GDM1 (cell line): ENCODE results near the gene CDC42.
A peak's percentile ranks its signal among the peaks of the same experiment; 100 is the strongest.

ENCODE experiments used
- DNase-seq: peaks from one replicate; lab custom pipeline; 2025; lab: John Stamatoyannopoulos, UW

CDC42 gene

GRCh38 chr1:22037520-22037919, 15.0 kb upstream of the CDC42 start:
- DNase-seq: no peak

- DNase-seq: no peak
Measured at GRCh38 chr1:22038036-22038435, 14.5 kb upstream of the CDC42 start.

GRCh38 chr1:22039594-22040285, 12.8 kb upstream of the CDC42 start:
- peak; percentile 95 for DNase-seq

- no peak for DNase-seq
Measured at GRCh38 chr1:22040286-22040623, 12.3 kb upstream of the CDC42 start.

DNA sequence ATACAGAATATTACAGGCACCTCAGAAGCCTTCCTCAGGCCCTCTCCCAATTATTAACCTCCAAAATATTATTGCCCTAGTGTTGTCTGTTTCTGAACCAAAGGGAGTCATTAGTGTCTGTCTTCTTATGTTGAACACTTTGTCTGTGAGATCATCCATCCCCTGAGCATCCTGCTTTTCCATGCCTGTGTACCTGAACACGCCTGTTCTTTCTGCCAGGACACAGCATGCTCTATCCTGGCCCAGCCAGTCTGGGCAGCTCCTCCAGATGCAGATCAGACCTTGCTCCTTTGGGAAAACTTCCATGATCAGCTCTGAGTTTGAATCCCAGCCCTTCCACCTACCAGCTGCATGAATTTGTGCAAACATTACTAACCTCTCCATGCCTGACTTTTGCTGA, 11.0 kb upstream of the CDC42 start:
- no peak for DNase-seq

- no peak for DNase-seq
Measured at GRCh38 chr1:22043198-22043769, 9.2 kb upstream of the CDC42 start.

DNA sequence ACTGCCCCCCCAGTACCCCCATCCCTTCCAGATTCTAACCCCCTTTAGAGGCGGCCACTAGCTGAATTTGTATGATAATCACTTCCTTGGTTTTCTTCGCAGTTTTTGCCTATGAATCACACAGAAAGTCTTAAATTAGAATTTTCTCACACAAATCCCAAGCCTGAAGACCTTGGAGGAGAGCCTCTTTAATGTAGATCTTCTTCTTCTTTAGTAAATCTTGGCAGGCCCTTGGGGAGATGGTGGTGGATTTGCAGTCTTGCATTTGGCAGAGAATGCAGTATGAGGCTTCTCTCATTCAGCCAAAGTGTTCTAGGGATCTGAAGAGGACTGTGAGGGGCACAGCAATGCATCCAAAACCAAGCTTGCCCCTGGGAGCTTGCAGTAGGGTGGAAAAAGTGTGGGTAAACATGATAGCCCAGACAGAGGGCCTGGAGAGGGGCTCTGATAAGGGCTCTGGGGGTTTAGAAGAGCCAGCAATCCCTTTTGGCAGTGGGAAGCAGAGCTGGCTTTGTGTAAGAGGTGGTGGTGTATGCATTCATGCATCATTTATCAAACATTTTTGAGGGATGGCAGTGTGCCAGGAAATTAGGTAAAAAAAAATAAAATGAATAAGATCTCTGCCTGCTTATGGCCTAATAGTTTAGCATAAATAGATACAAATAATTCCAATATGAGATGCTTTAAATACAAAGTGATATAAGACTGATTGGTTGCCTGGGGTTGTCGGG, 7.7 kb upstream of the CDC42 start:
- no peak for DNase-seq

GRCh38 chr1:22045604-22046228, 6.8 kb upstream of the CDC42 start:
- DNase-seq: no peak

GRCh38 chr1:22048351-22049192, 3.9 kb upstream of the CDC42 start:
- no peak for DNase-seq

- no peak for DNase-seq
Measured at GRCh38 chr1:22050330-22050729, 2.2 kb upstream of the CDC42 start.

GRCh38 chr1:22051607-22052114, 848 bp upstream of the CDC42 start:
- DNase-seq: no peak

DNA sequence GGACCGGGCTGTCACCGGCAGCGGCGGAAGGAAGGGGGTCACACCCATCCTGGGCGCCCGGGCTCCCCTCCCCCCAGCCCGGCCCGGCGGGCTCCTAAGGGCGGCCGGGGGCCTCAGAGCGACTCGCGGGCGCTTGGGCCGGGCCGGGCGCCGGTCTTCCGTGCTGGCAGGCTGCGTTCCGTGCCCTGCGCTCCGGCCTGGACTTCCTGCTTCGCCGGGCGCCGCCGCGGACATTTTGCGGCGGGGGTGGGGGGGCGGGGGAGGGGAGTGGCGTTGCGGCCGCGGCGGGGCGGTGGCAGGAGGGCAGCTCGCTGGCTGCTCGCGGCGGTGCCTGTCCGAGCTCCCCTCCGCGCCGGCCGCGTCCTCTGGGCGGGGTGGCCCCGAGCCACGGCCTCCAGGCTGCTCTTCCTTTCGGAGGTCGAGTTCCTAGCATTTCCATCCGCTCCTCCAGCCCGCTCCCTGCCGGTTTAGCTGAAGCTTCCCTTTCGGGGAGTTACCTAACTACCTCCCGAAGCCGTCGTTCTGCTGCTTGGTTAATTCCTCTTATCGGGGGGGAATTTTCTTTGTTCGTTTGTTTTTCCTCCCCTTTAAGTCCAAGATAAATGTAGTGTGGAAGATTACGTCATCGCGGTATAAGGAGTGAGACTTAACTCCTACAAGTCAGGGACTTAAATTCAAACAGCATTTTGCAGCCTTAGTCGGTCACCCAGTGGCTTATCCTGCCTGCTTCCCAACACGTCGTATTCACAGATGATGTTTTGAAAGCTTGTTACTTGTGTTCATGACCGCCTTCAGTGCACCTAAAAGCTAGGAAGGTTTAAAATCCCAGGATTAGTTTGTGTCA, 730 bp downstream of the CDC42 start:
- no peak for DNase-seq

DNA sequence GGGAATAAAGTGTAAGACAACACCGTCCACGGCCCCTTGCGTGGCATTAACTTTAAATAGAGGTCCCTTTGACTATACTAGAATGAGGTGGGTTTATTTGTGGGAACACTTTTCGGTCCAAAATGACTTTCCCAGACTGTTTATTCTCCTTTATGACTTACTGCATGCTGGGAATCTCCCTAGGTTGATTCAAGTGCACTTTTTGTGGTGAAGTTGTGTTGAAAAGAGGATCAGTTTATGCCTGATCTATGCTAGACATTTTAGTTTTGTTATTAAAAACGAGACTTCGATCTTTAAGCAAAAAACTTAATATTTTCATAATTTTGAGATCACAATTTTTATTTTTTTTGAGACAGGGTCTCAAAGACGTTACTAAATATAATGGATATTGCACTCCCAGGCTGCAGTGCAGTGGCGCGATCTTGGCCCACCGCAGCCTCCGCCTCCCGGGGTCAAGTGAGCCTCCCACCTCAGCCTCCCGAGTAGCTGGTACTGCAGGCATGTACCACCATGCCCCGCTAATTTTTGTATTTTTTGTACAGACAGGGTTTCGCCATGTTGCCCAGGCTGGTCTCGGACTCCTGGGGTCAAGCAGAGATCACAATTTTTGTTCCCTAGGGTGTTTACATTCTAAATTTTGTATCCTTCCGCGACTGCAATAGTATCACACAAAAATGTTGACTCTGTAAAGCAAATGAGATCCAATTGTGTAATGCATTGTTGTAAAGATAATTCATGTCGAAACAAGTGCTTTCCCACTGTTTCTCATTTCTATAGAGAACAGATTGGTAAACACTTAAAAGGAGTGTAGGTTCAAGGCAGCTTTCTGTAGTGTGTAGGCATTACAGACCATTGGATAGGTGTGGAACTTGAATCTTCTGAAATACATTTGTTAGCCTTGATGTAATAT, 1.6 kb downstream of the CDC42 start:
- DNase-seq: no peak

GRCh38 chr1:22055463-22055862, 3.0 kb downstream of the CDC42 start:
- no peak for DNase-seq

GRCh38 chr1:22056043-22056442, 3.5 kb downstream of the CDC42 start:
- no peak for DNase-seq

DNA sequence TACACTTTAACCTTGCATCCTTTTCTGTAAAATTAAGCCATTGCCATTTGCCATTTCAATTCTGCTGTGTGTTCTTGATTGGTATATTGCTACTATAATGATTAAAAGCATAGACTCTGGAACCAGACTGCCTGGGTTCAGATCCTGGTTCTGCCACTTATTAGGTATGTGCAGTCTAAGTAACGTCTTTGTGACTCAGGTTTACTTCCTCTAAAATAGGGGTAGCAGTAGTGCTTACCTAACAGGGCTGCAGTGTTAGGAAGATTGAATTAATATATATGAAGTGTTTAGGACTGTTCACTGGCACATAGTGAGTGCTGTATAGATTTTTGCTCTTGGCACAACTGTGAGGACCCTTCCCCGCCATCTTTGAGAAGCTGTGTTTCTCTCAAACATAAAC, 4.4 kb downstream of the CDC42 start:
- DNase-seq: no peak

DNA sequence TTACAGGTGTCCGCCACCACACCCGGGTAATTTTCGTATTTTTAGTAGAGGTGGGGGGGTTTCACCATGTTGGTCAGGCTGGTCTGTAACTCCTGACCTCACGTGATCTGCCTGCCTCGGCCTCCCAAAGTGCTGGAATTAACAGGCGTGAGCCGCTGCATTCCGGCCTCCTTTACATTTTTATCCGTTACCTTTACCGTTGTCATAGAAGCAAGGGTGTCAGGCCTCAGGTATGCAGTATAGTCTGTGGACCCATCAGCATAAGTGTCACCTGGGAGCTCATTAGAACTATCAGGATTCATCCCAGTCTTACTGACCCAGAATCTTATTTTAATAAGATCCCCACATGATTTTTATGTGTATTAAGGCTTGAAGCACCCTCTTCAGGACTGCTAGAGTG, 5.4 kb downstream of the CDC42 start:
- DNase-seq: no peak

DNA sequence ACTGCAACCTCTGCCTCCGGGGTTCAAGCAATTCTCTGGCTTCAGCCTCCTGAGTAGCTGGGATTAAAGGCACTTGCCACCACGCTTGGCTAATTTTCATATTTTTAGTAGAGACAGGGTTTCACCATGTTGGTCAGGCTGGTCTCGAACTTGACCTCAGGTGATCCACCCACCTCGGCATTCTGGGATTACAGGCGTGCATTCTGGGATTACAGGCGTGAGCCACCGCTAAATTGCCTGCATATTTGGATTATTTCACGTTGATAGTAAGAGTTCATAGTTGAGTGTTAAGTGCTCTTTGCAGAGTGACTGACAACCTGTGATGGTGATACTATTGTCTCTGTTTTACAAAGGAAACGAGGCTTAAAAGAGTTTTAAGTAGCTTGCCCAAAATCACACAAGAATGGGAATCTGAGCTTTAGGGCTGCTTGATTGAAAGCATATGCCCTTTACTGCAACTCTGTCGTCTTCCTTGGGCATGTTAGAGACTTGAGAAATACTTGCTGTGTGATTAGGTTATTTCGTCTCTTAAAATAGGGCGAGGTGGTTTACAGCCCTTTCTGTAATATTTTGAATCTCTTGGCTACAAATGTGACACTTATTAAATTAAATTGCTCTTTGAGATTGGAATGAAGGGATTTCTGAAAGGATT, 12.4 kb downstream of the CDC42 start:
- no peak for DNase-seq

GRCh38 chr1:22071511-22071910, 19.0 kb downstream of the CDC42 start:
- no peak for DNase-seq
